GM18517 (cell line): ENCODE data around the gene NEGR1.

Experiments used
- ATAC-seq: cut with Tn5 transposase; IDR thresholded peaks from one replicate; pipeline ENCODE4 v1.9.1; 2021; ENCODE audit warnings: mild to moderate bottlenecking, moderate library complexity; ENCODE audit not compliant: unreplicated experiment

The NEGR1 gene

GRCh38 chr1:71587961-71588360 is 694.4 kb downstream of the NEGR1 start:
- no peak for ATAC-seq

- ATAC-seq = no peak
Observed at GRCh38 chr1:71586030-71586429, 696.3 kb downstream of the NEGR1 start.

- ATAC-seq = no peak
Observed at GRCh38 chr1:71583756-71584155, 698.6 kb downstream of the NEGR1 start.

GRCh38 chr1:71582673-71583072 is 699.7 kb downstream of the NEGR1 start:
- ATAC-seq = no peak

GRCh38 chr1:71577451-71578131 is 704.7 kb downstream of the NEGR1 start:
- ATAC-seq = no peak

GRCh38 chr1:71572038-71572437 is 710.3 kb downstream of the NEGR1 start:
- ATAC-seq = no peak

GRCh38 chr1:71566413-71566812 is 715.9 kb downstream of the NEGR1 start:
- no peak for ATAC-seq

GRCh38 chr1:71565831-71566230 is 716.5 kb downstream of the NEGR1 start:
- no peak for ATAC-seq

GRCh38 chr1:71565262-71565661 is 717.1 kb downstream of the NEGR1 start:
- no peak for ATAC-seq

GRCh38 chr1:71562298-71562697 is 720.0 kb downstream of the NEGR1 start:
- ATAC-seq = no peak

- ATAC-seq = no peak
Observed at GRCh38 chr1:71561729-71562128, 720.6 kb downstream of the NEGR1 start.

- no peak for ATAC-seq
Observed at GRCh38 chr1:71561206-71561605, 721.1 kb downstream of the NEGR1 start.

GRCh38 chr1:71559880-71560279 is 722.5 kb downstream of the NEGR1 start:
- no peak for ATAC-seq

GRCh38 chr1:71557138-71557537 is 725.2 kb downstream of the NEGR1 start:
- ATAC-seq = no peak

GRCh38 chr1:71548398-71548890 is 733.9 kb downstream of the NEGR1 start:
- ATAC-seq = no peak

GRCh38 chr1:71542155-71542554 is 740.2 kb downstream of the NEGR1 start:
- no peak for ATAC-seq

- no peak for ATAC-seq
Observed at GRCh38 chr1:71533950-71534349, 748.4 kb downstream of the NEGR1 start.

GRCh38 chr1:71532343-71532742 is 750.0 kb downstream of the NEGR1 start:
- no peak for ATAC-seq

- ATAC-seq = no peak
Observed at GRCh38 chr1:71526824-71527223, 755.5 kb downstream of the NEGR1 start.

GRCh38 chr1:71522721-71523120 is 759.6 kb downstream of the NEGR1 start:
- no peak for ATAC-seq

GRCh38 chr1:71521655-71522264 is 760.6 kb downstream of the NEGR1 start:
- no peak for ATAC-seq

- ATAC-seq = no peak
Observed at GRCh38 chr1:71511505-71511904, 770.8 kb downstream of the NEGR1 start.

GRCh38 chr1:71510725-71511124 is 771.6 kb downstream of the NEGR1 start:
- no peak for ATAC-seq
